Neuron (in vitro differentiated cells): Measurements from ENCODE around the gene MAMLD1.

Experiments
- H2AFZ ChIP-seq: one replicate; pipeline ENCODE4 v1.6.1; 2013; ENCODE audit warnings: low read depth, mild to moderate bottlenecking, inconsistent platforms, low read length, moderate library complexity
- H3K27me3 ChIP-seq: one replicate; pipeline ENCODE4 v1.6.1; 2013; ENCODE audit warnings: low read length; ENCODE audit not compliant: insufficient read depth
- H3K36me3 ChIP-seq: one replicate; pipeline ENCODE4 v1.6.1; 2013; ENCODE audit warnings: low read length; ENCODE audit not compliant: insufficient read depth
- H3K4me1 ChIP-seq: one replicate; pipeline ENCODE4 v1.6.1; 2013; ENCODE audit warnings: low read length; ENCODE audit not compliant: insufficient read depth
- H3K4me3 ChIP-seq: 2 replicates; pipeline ENCODE4 v1.5.1; 2013; ENCODE audit warnings: mild to moderate bottlenecking, low read length, moderate library complexity
- H3K9me3 ChIP-seq: one replicate; pipeline ENCODE4 v1.6.1; 2013; ENCODE audit warnings: low read length

Gene MAMLD1

GRCh38 chrX:150526692-150527091 lies 163.6 kb downstream of the MAMLD1 start:
- Histone ChIP-seq H3K4me3 (no peak overlapping the region), H3K36me3 (no peaks in the 10 kb centered on the region), H3K4me1 (no peaks in the 10 kb centered on the region), H3K9me3 (no peaks in the 10 kb centered on the region), H2AFZ (no peak overlapping the region), H3K27me3 (no peaks in the 10 kb centered on the region)

GRCh38 chrX:150527108-150527507 lies 164.0 kb downstream of the MAMLD1 start:
- Histone ChIP-seq H3K9me3 (no peaks in the 10 kb centered on the region), H3K36me3 (no peaks in the 10 kb centered on the region), H3K4me3 (no peak overlapping the region), H3K27me3 (no peaks in the 10 kb centered on the region), H2AFZ (no peak overlapping the region), H3K4me1 (no peaks in the 10 kb centered on the region)

- H3K27me3 ChIP-seq: no peaks in the 10 kb centered on the region
Observed at GRCh38 chrX:150529587-150529986, 166.5 kb downstream of the MAMLD1 start.

GRCh38 chrX:150530821-150531220 lies 167.7 kb downstream of the MAMLD1 start:
- H2AFZ ChIP-seq: no peak overlapping the region
- H3K4me3 ChIP-seq: no peak overlapping the region

More at GRCh38 chrX:150529587-150529986, 166.5 kb downstream of the MAMLD1 start:
- Histone ChIP-seq H3K4me1 (no peaks in the 10 kb centered on the region), H3K36me3 (no peaks in the 10 kb centered on the region), H3K4me3 (no peak overlapping the region), H3K9me3 (no peaks in the 10 kb centered on the region), H2AFZ (no peak overlapping the region)

GRCh38 chrX:150531467-150531866 lies 168.3 kb downstream of the MAMLD1 start:
- H3K27me3 ChIP-seq: no peaks in the 10 kb centered on the region
- peaks cover 5% of the 10 kb centered on the region for H3K9me3 ChIP-seq
- no peak overlapping the region for H3K4me3 ChIP-seq
- H2AFZ ChIP-seq: no peak overlapping the region
- H3K4me1 ChIP-seq: no peaks in the 10 kb centered on the region
- no peaks in the 10 kb centered on the region for H3K36me3 ChIP-seq

More at GRCh38 chrX:150530821-150531220, 167.7 kb downstream of the MAMLD1 start:
- Histone ChIP-seq H3K9me3 (peaks cover 3% of the 10 kb centered on the region), H3K4me1 (no peaks in the 10 kb centered on the region), H3K36me3 (no peaks in the 10 kb centered on the region), H3K27me3 (no peaks in the 10 kb centered on the region)

GRCh38 chrX:150533863-150534262 lies 170.7 kb downstream of the MAMLD1 start:
- H3K4me3 ChIP-seq: no peak overlapping the region
- H2AFZ ChIP-seq: no peak overlapping the region
- peaks cover 10% of the 10 kb centered on the region for H3K9me3 ChIP-seq
- no peaks in the 10 kb centered on the region for H3K27me3 ChIP-seq
- no peaks in the 10 kb centered on the region for H3K4me1 ChIP-seq
- no peaks in the 10 kb centered on the region for H3K36me3 ChIP-seq

- Histone ChIP-seq H3K27me3 (no peaks in the 10 kb centered on the region), H3K9me3 (peaks cover 10% of the 10 kb centered on the region), H2AFZ (no peak overlapping the region), H3K36me3 (no peaks in the 10 kb centered on the region), H3K4me3 (no peak overlapping the region), H3K4me1 (no peaks in the 10 kb centered on the region)
Observed at GRCh38 chrX:150536455-150537116, 173.5 kb downstream of the MAMLD1 start.

GRCh38 chrX:150537851-150538250 lies 174.7 kb downstream of the MAMLD1 start:
- H3K9me3 ChIP-seq: peaks cover 10% of the 10 kb centered on the region
- H3K27me3 ChIP-seq: no peaks in the 10 kb centered on the region
- no peaks in the 10 kb centered on the region for H3K4me1 ChIP-seq
- H3K4me3 ChIP-seq: no peak overlapping the region
- H2AFZ ChIP-seq: no peak overlapping the region
- no peaks in the 10 kb centered on the region for H3K36me3 ChIP-seq

GRCh38 chrX:150540965-150541364 lies 177.8 kb downstream of the MAMLD1 start:
- no peak overlapping the region for H3K4me3 ChIP-seq
- H3K4me1 ChIP-seq: peaks cover 5% of the 10 kb centered on the region

GRCh38 chrX:150542846-150543229 lies 179.7 kb downstream of the MAMLD1 start:
- peaks cover 6% of the 10 kb centered on the region for H3K4me1 ChIP-seq
- no peaks in the 10 kb centered on the region for H3K36me3 ChIP-seq
- H3K27me3 ChIP-seq: no peaks in the 10 kb centered on the region
- H3K9me3 ChIP-seq: no peaks in the 10 kb centered on the region
- H3K4me3 ChIP-seq: no peak overlapping the region
- H2AFZ ChIP-seq: no peak overlapping the region

More at GRCh38 chrX:150540965-150541364, 177.8 kb downstream of the MAMLD1 start:
- Histone ChIP-seq H3K27me3 (no peaks in the 10 kb centered on the region), H2AFZ (no peak overlapping the region), H3K9me3 (peaks cover 7% of the 10 kb centered on the region), H3K36me3 (no peaks in the 10 kb centered on the region)

GRCh38 chrX:150543230-150544155 lies 180.4 kb downstream of the MAMLD1 start:
- Histone ChIP-seq H3K4me1 (peaks cover 6% of the 10 kb centered on the region), H3K36me3 (no peaks in the 10 kb centered on the region), H3K4me3 (no peak overlapping the region), H3K9me3 (no peaks in the 10 kb centered on the region), H2AFZ (no peak overlapping the region), H3K27me3 (no peaks in the 10 kb centered on the region)

GRCh38 chrX:150544222-150544787 lies 181.2 kb downstream of the MAMLD1 start:
- Histone ChIP-seq H3K9me3 (no peaks in the 10 kb centered on the region), H2AFZ (no peak overlapping the region), H3K27me3 (no peaks in the 10 kb centered on the region), H3K36me3 (no peaks in the 10 kb centered on the region), H3K4me3 (no peak overlapping the region), H3K4me1 (peaks cover 6% of the 10 kb centered on the region)
